Ascending aorta (tissue), 2 donors: ENCODE measurements around the gene NOTO. TPM values are rescaled to one million over a fixed set of nuclear protein-coding genes. Genes with fewer than 3 reads are reported as not detected.

Experiments used
- DNase-seq, 2 donors: peaks; one replicate each; pipeline ENCODE4 v3.0.0-alpha.2; 2019; ENCODE audit warnings: low spot score in 2 of 2
- H3K27ac ChIP-seq, 2 donors: fragments of 200-600 bp; sonication (generic); one replicate each; pipeline ENCODE4 v1.5.1; 2016 to 2017; ENCODE audit warnings: mild to moderate bottlenecking in 1 of 2
- H3K27me3 ChIP-seq: fragments of 200-600 bp; sonication (generic); one replicate; pipeline ENCODE4 v1.5.1; 2017
- H3K36me3 ChIP-seq, 2 donors: fragments of 200-600 bp; sonication (generic); one replicate each; pipeline ENCODE4 v1.5.1; 2016
- H3K4me1 ChIP-seq, 2 donors: fragments of 200-600 bp; sonication (generic); one replicate each; pipeline ENCODE4 v1.5.1; 2016 to 2017; ENCODE audit warnings: mild to moderate bottlenecking in 1 of 2
- H3K4me3 ChIP-seq, 2 donors: fragments of 200-600 bp; sonication (generic); one replicate each; pipeline ENCODE4 v1.5.1; 2016 to 2017; ENCODE audit warnings: mild to moderate bottlenecking in 1 of 2
- H3K9me3 ChIP-seq, 2 donors: fragments of 200-600 bp; sonication (generic); one replicate each; pipeline ENCODE4 v1.5.1; 2016
- CTCF ChIP-seq, 3 experiments: fragments of 200-600 bp in 2 of 3; fragments of 450-650 bp in 1 of 3; sonication (generic) in 2 of 3; IDR thresholded peaks; one replicate each; pipeline ENCODE4 v1.5.1; 2016 to 2019; ENCODE audit warnings: antibody characterized with exemption in 3 of 3, mild to moderate bottlenecking in 1 of 3, moderate library complexity in 1 of 3
- intact Hi-C: fragments of 100-400 bp; cut with DNase I; formaldehyde crosslinking; loops from one replicate; pipeline ENCODE4 v1.15.1; 2023
- total RNA-seq: library from RNA; depleted of rRNA; stranded (reverse); fragments of >200 nt; gene quantifications from one replicate; pipeline ENCODE4 v1.1.0, GENCODE V29; 2016

Gene NOTO
- total RNA-seq, 1 donor from 2014 or later: not detected

- Histone ChIP-seq H3K27ac (no peak overlapping the region), H3K4me3 (no peak overlapping the region), H3K9me3 (no peaks in the 10 kb centered on the region), H3K27me3 (no peaks in the 10 kb centered on the region), H3K4me1 (no peaks in the 10 kb centered on the region), H3K36me3 (peaks cover 11 to 13% of the 10 kb centered on the region in 2 donors)
- intact Hi-C loops: no loop called here
- no peak for TF ChIP-seq CTCF (IDR thresholded peaks at IDR 0.05)
- DNase-seq: no peak
Measured at GRCh38 chr2:73258186-73258912, 56.0 kb downstream of the NOTO start.

- TF ChIP-seq CTCF (IDR thresholded peaks at IDR 0.05): no peak
- intact Hi-C loops: no loop called here
- DNase-seq: no peak
- no peak overlapping the region for H3K4me3 ChIP-seq
- H3K27me3 ChIP-seq: no peaks in the 10 kb centered on the region
- H3K36me3 ChIP-seq: peaks cover 7 to 8% of the 10 kb centered on the region in 2 donors
- H3K9me3 ChIP-seq: no peaks in the 10 kb centered on the region
- H3K4me1 ChIP-seq: no peaks in the 10 kb centered on the region
- no peak overlapping the region for H3K27ac ChIP-seq
Measured at GRCh38 chr2:73258913-73259215, 56.5 kb downstream of the NOTO start.

GRCh38 chr2:73259276-73259675 is 56.9 kb downstream of the NOTO start:
- H3K27me3 ChIP-seq: no peaks in the 10 kb centered on the region
- H3K27ac ChIP-seq: no peak overlapping the region
- H3K9me3 ChIP-seq: no peaks in the 10 kb centered on the region
- H3K4me1 ChIP-seq: no peaks in the 10 kb centered on the region
- TF ChIP-seq CTCF (IDR thresholded peaks at IDR 0.05): no peak
- H3K36me3 ChIP-seq: peaks cover 4% of the 10 kb centered on the region in 2 donors
- intact Hi-C loops: no loop called here
- DNase-seq: no peak
- H3K4me3 ChIP-seq: no peak overlapping the region

- no peak for TF ChIP-seq CTCF (IDR thresholded peaks at IDR 0.05)
- H3K9me3 ChIP-seq: no peaks in the 10 kb centered on the region
- no peak for DNase-seq
- H3K27ac ChIP-seq: no peak overlapping the region
- no peak overlapping the region for H3K4me3 ChIP-seq
- H3K27me3 ChIP-seq: no peaks in the 10 kb centered on the region
- H3K4me1 ChIP-seq: no peaks in the 10 kb centered on the region
- H3K36me3 ChIP-seq: no peaks in the 10 kb centered on the region
- intact Hi-C loops: no loop called here
Measured at GRCh38 chr2:73259704-73260337, 57.4 kb downstream of the NOTO start.

GRCh38 chr2:73260338-73260984 is 58.1 kb downstream of the NOTO start:
- intact Hi-C loops: no loop called here
- no peaks in the 10 kb centered on the region for H3K27me3 ChIP-seq
- H3K36me3 ChIP-seq: no peaks in the 10 kb centered on the region
- H3K27ac ChIP-seq: no peak overlapping the region
- DNase-seq: no peak
- H3K4me3 ChIP-seq: no peak overlapping the region
- H3K4me1 ChIP-seq: no peaks in the 10 kb centered on the region
- no peaks in the 10 kb centered on the region for H3K9me3 ChIP-seq
- TF ChIP-seq CTCF (IDR thresholded peaks at IDR 0.05): peak in 2 of 3 experiments; percentile 17 to 22

Other genes starting within 250 kb of the NOTO start
- 9.3 TPM for gene SFXN5, start 130.9 kb upstream of the NOTO start, total RNA-seq
- gene RAB11FIP5, start 89.6 kb upstream of the NOTO start, total RNA-seq: 95.3 TPM
- gene SMYD5, start 11.7 kb downstream of the NOTO start, total RNA-seq: 10.1 TPM
- 77.0 TPM for gene PRADC1, start 30.7 kb downstream of the NOTO start, total RNA-seq
- 226 TPM for gene CCT7, start 31.7 kb downstream of the NOTO start, total RNA-seq
- gene FBXO41, start 81.9 kb downstream of the NOTO start, total RNA-seq: 5.2 TPM
- not detected for gene EGR4, start 91.0 kb downstream of the NOTO start, total RNA-seq
- 12.8 TPM for gene ALMS1, start 183.3 kb downstream of the NOTO start, total RNA-seq